Measurements from ENCODE around the gene CKS1B.

The CKS1B gene

GRCh38 chr1:155016231-155016831 lies 41.9 kb downstream of the CKS1B start:
- no peak for DNase-seq

- DNase-seq = peak; percentile 96
These were observed 42.8 kb downstream of the CKS1B start for GRCh38 chr1:155017041-155017945.

- DNase-seq = no peak
These were observed 43.5 kb downstream of the CKS1B start for GRCh38 chr1:155017946-155018316.

GRCh38 chr1:155018617-155019348 lies 44.3 kb downstream of the CKS1B start:
- DNase-seq = no peak

- DNase-seq = no peak
These were observed 45.1 kb downstream of the CKS1B start for GRCh38 chr1:155019377-155020245.

GRCh38 chr1:155022136-155022926 lies 47.9 kb downstream of the CKS1B start:
- DNase-seq = no peak

- DNase-seq = no peak
These were observed 48.4 kb downstream of the CKS1B start for GRCh38 chr1:155022927-155023236.

- DNase-seq = no peak
These were observed 49.1 kb downstream of the CKS1B start for GRCh38 chr1:155023627-155024026.

- DNase-seq = no peak
These were observed 49.8 kb downstream of the CKS1B start for GRCh38 chr1:155024315-155024714.

- no peak for DNase-seq
These were observed 51.7 kb downstream of the CKS1B start for GRCh38 chr1:155026154-155026553.

- DNase-seq = no peak
These were observed 52.1 kb downstream of the CKS1B start for GRCh38 chr1:155026588-155026987.

Data from activated effector memory CD4-positive, alpha-beta T cell treated with anti-CD3 and anti-CD28 coated beads, Interleukin-2, amount 50 U/mL, for 16 hours (primary cell).